Spleen (tissue), 11 donors: ENCODE measurements around the gene SLC27A1. TPM values are rescaled to one million over a fixed set of nuclear protein-coding genes. Genes with fewer than 3 reads are reported as not detected.

Experiments
- DNase-seq: peaks from one replicate; pipeline ENCODE4 v3.0.0-alpha.2; 2020
- H3K27ac ChIP-seq, 8 donors: fragments of 200-600 bp; sonication (generic) in 7 of 8; 1 replicate in 4 of 8; 2 replicates in 4 of 8; pipeline versions ENCODE4 v1.5.0 to v1.8.0; 2016 to 2021; ENCODE audit warnings: inconsistent platforms in 4 of 8, mild to moderate bottlenecking in 4 of 8, moderate library complexity in 1 of 8
- H3K27me3 ChIP-seq, 7 donors: fragments of 200-600 bp; sonication (generic) in 6 of 7; replicated peaks in 1 of 7; 1 replicate in 4 of 7; 2 replicates in 3 of 7; pipeline versions ENCODE4 v1.5.0 to v1.8.0; 2016 to 2021; ENCODE audit warnings: inconsistent platforms in 3 of 7, mild to moderate bottlenecking in 1 of 7
- H3K36me3 ChIP-seq, 6 donors: fragments of 200-600 bp; sonication (generic) in 5 of 6; 1 replicate in 4 of 6; 2 replicates in 2 of 6; pipeline versions ENCODE4 v1.5.0 to v1.8.0; 2016 to 2021; ENCODE audit warnings: inconsistent platforms in 2 of 6
- H3K4me1 ChIP-seq, 6 donors: fragments of 200-600 bp; sonication (generic) in 5 of 6; 1 replicate in 3 of 6; 2 replicates in 3 of 6; pipeline versions ENCODE4 v1.5.0 to v1.8.0; 2016 to 2021; ENCODE audit warnings: inconsistent platforms in 3 of 6
- H3K4me3 ChIP-seq, 8 donors: fragments of 200-600 bp; sonication (generic) in 7 of 8; 1 replicate in 4 of 8; 2 replicates in 4 of 8; pipeline versions ENCODE4 v1.5.0 to v1.8.0; 2016 to 2021; ENCODE audit warnings: inconsistent platforms in 4 of 8, mild to moderate bottlenecking in 4 of 8, moderate library complexity in 2 of 8
- H3K9me3 ChIP-seq, 8 donors: fragments of 200-600 bp; sonication (generic) in 7 of 8; 1 replicate in 4 of 8; 2 replicates in 4 of 8; pipeline versions ENCODE4 v1.5.0 to v1.8.0; 2016 to 2021; ENCODE audit warnings: inconsistent platforms in 4 of 8
- POLR2A ChIP-seq, 3 donors: fragments of 450-650 bp; IDR thresholded peaks; one replicate each; pipeline ENCODE4 v1.5.1; 2017; ENCODE audit warnings: antibody characterized with exemption in 3 of 3, mild to moderate bottlenecking in 1 of 3
- POLR2AphosphoS5 ChIP-seq, 3 donors: sonication (generic); formaldehyde crosslinking; IDR thresholded peaks; one replicate each; pipeline ENCODE4 v1.5.1; 2017; ENCODE audit warnings: antibody characterized with exemption in 3 of 3
- WGBS, 5 donors: extraction: QIAGEN DNeasy Blood & Tissue Kit in 3 of 5; methylation state at CpG; one replicate each; pipeline versions ENCODE4 v1.1.5 to v1.1.7; 2013 to 2018; 5-methylcytosine and 5-hydroxymethylcytosine counted together
- intact Hi-C: fragments of 100-400 bp; cut with DNase I; formaldehyde crosslinking; loops from one replicate; pipeline ENCODE4 v1.15.0; 2023; ENCODE audit warnings: low total_unique reads
- polyA plus RNA-seq, 3 donors: library from polyadenylated mRNA; stranded (reverse); fragments of 200-250 nt; gene quantifications; one replicate each; pipeline ENCODE4 v1.2.1, GENCODE V29; 2013
- total RNA-seq, 7 donors: library from RNA; depleted of rRNA in 3 of 7; stranded (reverse); fragments of >200 nt in 3 of 7; fragmentation: NEBNext Ultra II Directional in 4 of 7; extraction: Animal tissue kit (Norgen Biotek cat#: 25700) in 4 of 7; gene quantifications; one replicate each; pipeline versions ENCODE4 v1.1.0 to v1.2.1, GENCODE V29; 2016 to 2021
- TF ChIP-seq, protein P1 (sequence below), 11 experiments: fragments of 200-600 bp in 7 of 11; fragments of 450-650 bp in 4 of 11; sonication (generic) in 4 of 11; IDR thresholded peaks in 8 of 11; conservative IDR thresholded peaks in 3 of 11; 1 replicate in 7 of 11; 2 replicates in 4 of 11; pipeline versions ENCODE4 v1.4.0 to v1.8.0; 2016 to 2021; ENCODE audit warnings: antibody characterized with exemption in 11 of 11, inconsistent platforms in 4 of 11, mild to moderate bottlenecking in 1 of 11
- donor health status: healthy with polysubstance abuse.
- donor health status: DM: no; HTN: no; CAD: no; lungs with moderate emphysema.
- donor health status: DM: no; HTN: no; CAD: no.
- donor health status: Bipolar disorder and iron deficiency.
- donor health status: healthy.
- donor health status: DM: no; HTN: no; CAD: no.
- donor health status: DM: yes; HTN: yes; CAD: no.

The SLC27A1 gene
- total and polyA plus RNA-seq, 10 donors: 4.8 to 23.3 (median 14.8) TPM

DNA sequence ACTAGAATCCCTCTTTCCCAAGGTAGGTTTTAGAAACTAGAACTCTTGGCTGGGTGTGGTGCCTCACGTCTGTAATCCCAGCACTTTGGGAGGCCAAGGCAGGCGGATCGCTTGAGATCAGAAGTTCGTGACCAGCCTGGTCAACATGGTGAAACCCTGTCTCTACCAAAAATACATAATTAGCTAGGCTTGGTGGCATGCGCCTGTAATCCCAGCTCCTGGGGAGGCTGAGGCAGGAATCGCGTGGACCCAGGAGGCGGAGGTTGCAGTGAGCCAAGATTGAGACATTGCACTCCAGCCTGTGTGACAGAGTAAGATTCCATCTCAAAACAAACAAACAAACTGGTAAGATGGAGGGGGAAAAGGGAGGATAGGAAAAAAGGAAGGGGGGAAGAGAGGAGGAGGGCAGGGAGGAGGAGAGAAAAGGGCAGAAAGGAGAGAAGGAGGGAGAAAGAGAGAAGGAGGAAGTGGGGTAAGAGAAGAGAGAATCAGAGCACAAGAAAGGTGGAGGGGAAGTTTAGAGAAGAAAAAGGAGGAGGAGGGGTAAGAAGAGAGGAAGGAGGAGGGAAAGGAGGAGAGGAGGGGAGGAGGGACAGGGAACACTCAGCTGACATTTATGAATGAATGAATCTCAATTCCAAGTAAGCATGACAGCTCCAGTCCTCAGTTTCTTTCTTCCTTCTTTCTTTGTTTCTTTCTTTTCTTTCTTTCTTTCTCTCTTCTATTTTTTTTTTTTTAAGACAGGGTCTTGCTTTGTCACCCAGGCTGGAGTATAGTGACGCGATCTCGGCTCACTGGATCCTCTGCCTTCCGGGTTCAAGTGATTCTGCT lies 2.6 kb upstream of the SLC27A1 start:
- DNase-seq: no peak
- Histone ChIP-seq H3K27me3 (peaks cover 0 to 6% (median 0%) of the 10 kb centered on the region in 7 donors), H3K36me3 (no peaks in the 10 kb centered on the region), H3K9me3 (no peaks in the 10 kb centered on the region), H3K4me3 (no peak overlapping the region), H3K4me1 (peaks cover 11 to 48% (median 32%) of the 10 kb centered on the region in 6 donors), H3K27ac (peak overlapping the region in 1 of 8 donors; percentile 89)
- 77 to 89% (median 81%) methylated on average over 12 of the region's 12 CpGs for whole genome bisulfite sequencing, 5 donors
- intact Hi-C loops: loop anchor here (5.0 kb wide), 1 partner anchor 70 kb away; no protein-coding TSS in a partner anchor
- TF ChIP-seq, protein P1, sequence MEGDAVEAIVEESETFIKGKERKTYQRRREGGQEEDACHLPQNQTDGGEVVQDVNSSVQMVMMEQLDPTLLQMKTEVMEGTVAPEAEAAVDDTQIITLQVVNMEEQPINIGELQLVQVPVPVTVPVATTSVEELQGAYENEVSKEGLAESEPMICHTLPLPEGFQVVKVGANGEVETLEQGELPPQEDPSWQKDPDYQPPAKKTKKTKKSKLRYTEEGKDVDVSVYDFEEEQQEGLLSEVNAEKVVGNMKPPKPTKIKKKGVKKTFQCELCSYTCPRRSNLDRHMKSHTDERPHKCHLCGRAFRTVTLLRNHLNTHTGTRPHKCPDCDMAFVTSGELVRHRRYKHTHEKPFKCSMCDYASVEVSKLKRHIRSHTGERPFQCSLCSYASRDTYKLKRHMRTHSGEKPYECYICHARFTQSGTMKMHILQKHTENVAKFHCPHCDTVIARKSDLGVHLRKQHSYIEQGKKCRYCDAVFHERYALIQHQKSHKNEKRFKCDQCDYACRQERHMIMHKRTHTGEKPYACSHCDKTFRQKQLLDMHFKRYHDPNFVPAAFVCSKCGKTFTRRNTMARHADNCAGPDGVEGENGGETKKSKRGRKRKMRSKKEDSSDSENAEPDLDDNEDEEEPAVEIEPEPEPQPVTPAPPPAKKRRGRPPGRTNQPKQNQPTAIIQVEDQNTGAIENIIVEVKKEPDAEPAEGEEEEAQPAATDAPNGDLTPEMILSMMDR (IDR thresholded peaks at IDR 0.05 in 8 of 11, conservative IDR thresholded peaks at IDR 0.05 in 3 of 11): no peak
- no peak for TF ChIP-seq POLR2A (IDR thresholded peaks at IDR 0.05)
- TF ChIP-seq POLR2AphosphoS5 (IDR thresholded peaks at IDR 0.05): no peak

DNA sequence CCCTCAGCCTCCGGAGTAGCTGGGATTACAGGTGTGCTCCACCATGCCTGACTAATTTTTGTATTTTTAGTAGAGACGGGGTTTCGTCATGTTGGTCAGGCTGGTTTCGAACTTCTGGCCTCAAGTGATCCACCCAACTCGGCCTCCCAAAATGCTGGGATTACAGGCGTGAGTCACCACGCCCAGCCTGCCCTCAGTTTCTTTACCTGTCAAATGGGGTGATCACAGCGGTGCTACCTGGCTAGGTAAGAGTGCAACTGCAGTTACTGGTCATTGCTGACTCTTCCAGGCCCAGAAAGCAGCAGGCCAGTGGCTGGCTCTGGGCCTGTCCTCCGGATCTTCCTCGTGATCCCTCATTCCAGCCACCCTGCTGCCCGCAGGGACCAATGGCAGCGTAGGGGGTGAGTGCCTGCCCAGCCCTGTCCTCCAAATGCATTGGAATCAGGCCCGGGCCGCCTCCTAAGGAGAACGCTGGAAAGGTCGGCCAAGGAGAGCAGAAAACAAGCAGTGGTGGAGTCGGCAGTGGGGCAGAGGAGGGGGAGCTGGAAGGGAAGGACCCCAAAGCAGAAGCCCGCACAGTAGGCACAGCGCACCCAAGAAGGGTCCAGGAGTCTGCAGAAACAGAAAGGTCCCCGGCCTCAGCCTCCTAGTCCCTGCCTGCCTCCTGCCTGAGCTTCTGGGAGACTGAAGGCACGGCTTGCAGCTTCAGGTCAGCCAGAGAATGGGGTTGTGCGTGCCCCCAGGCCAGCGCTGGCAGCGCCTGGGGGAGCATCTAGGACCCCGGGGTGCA lies 1.8 kb upstream of the SLC27A1 start:
- TF ChIP-seq POLR2A (IDR thresholded peaks at IDR 0.05) (no peak), POLR2AphosphoS5 (IDR thresholded peaks at IDR 0.05) (no peak)
- TF ChIP-seq, protein P1 (IDR thresholded peaks at IDR 0.05 in 8 of 11, conservative IDR thresholded peaks at IDR 0.05 in 3 of 11): no peak
- Histone ChIP-seq H3K36me3 (no peaks in the 10 kb centered on the region), H3K4me3 (peak overlapping the region in 5 of 8 donors; percentile 72 to 89 (median 80)), H3K27ac (peak overlapping the region; percentile 48 to 89 (median 84)), H3K27me3 (peaks cover 0 to 6% (median 0%) of the 10 kb centered on the region in 7 donors), H3K9me3 (no peaks in the 10 kb centered on the region), H3K4me1 (peaks cover 11 to 56% (median 37%) of the 10 kb centered on the region in 6 donors)
- peak; percentile 76 for DNase-seq
- 63 to 81% (median 76%) methylated on average over 22 to 25 of the region's 25 CpGs for WGBS, 5 donors
- intact Hi-C loops: loop anchor here (5.0 kb wide), 1 partner anchor 71 kb away; no protein-coding TSS in a partner anchor

DNA sequence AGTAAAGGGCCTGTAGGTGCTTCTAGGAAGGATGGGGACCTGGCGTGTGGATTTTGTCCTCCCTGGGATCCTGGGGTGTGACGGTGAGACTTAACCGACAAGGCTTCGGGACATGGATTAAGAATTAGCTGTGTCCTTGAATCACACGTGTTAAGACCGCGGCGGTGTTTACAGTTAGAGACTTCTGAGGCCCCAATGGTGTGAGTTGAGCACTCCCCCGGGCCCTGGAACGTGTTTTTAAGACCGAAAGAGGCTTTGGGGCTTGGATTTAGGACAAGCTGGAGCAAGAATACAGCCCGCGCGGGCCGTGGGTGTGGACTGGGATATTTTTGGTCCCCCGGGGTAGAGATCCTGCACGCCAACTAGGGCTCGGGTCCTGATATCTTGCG lies 1.2 kb upstream of the SLC27A1 start:
- WGBS, 5 donors: 5 to 16% (median 6%) methylated on average over 19 of the region's 19 CpGs
- intact Hi-C loops: loop anchor here (5.0 kb wide), 1 partner anchor 72 kb away; no protein-coding TSS in a partner anchor
- Histone ChIP-seq H3K27ac (peak overlapping the region; percentile 48 to 89 (median 84)), H3K4me1 (peaks cover 11 to 62% (median 37%) of the 10 kb centered on the region in 6 donors), H3K27me3 (peaks cover 0 to 6% (median 0%) of the 10 kb centered on the region in 7 donors), H3K4me3 (peak overlapping the region; percentile 58 to 89 (median 74)), H3K9me3 (no peaks in the 10 kb centered on the region), H3K36me3 (no peaks in the 10 kb centered on the region)
- DNase-seq: no peak
- no peak for TF ChIP-seq POLR2AphosphoS5 (IDR thresholded peaks at IDR 0.05)
- TF ChIP-seq, protein P1 (IDR thresholded peaks at IDR 0.05 in 8 of 11, conservative IDR thresholded peaks at IDR 0.05 in 3 of 11): no peak
- TF ChIP-seq POLR2A (IDR thresholded peaks at IDR 0.05): no peak
